Measurements from ENCODE around the gene CBFA2T3.

Gene CBFA2T3

DNA sequence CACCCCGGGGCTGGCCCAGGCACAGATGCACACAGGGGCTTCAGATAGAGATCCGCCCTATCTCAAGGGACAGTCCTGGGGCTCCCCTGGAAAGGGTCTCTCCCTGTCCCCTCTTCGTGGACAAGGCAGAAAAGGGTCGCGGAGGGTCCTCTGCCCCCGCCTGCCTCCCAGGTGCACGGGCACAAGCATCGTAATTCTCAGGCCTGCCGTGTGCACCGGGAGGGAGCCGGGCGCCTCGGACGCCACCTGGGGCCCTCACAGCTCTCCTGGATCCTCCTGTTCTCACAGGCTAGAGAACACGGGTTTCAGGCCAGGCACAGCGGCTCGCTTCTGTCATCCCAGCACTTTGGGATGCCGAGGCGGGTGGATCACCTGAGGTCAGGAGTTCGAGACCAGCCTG lies 98.7 kb downstream of the CBFA2T3 start:
- no peak for DNase-seq (ENCODE audit: low read depth, low spot score)
- Histone ChIP-seq H3K27ac (no peak overlapping the region), H3K36me3 (ENCODE audit: insufficient read depth, low read length) (no peaks in the 10 kb centered on the region), H3K9me3 (ENCODE audit: low read depth, low read length) (no peaks in the 10 kb centered on the region), H3K4me3 (no peak overlapping the region), H3K9ac (ENCODE audit: insufficient read length) (no peak overlapping the region)
- TF ChIP-seq POLR2AphosphoS5 (IDR thresholded peaks at IDR 0.05; ENCODE audit: borderline replicate concordance, low read depth, low read length) (no peak), EZH2 (IDR thresholded peaks at IDR 0.05) (no peak), FOXP2 (optimal IDR thresholded peaks at IDR 0.05; ENCODE audit: control extremely low read depth, extremely low read length, insufficient read depth) (no peak)

DNA sequence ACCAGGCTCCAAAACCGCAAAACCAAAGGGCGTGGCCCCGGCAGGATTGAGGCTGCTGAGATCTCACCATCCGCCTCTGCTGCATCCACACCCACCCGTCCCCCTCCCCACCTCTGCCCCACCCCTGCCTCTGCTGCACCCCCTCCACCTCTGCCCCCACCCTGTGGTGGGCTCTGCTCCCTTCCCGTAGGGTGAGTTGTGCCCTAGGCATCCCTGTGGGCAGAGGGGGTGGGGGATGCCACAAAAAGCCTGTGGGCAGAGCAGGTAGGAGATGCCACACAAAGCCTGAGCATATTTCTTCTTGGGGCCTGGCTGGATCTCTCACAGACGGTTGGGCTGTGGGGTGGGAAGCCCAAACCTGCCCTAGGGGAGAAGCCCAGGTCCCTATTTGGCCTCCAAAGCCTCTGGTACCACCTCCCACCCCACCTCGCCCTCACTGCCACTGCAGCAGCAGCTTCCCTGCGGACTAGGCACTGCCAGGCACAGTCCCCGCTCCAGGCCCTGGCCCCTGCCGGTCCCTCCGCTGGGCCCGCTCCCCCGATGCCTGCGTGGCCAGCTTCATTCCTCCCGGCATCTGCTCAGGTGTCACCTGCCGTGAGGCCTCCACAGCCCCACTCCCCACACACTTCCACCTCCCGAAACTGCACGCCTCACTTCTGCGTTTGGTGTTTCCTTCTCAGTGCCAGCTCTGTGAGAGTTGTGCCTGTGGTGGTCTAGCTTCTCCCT lies 99.3 kb downstream of the CBFA2T3 start:
- Histone ChIP-seq H3K36me3 (ENCODE audit: insufficient read depth, low read length) (no peaks in the 10 kb centered on the region), H3K9ac (ENCODE audit: insufficient read length) (no peak overlapping the region), H3K27ac (no peak overlapping the region), H3K9me3 (ENCODE audit: low read depth, low read length) (no peaks in the 10 kb centered on the region), H3K4me3 (no peak overlapping the region)
- TF ChIP-seq FOXP2 (optimal IDR thresholded peaks at IDR 0.05; ENCODE audit: control extremely low read depth, extremely low read length, insufficient read depth): no peak
- no peak for TF ChIP-seq EZH2 (IDR thresholded peaks at IDR 0.05)
- TF ChIP-seq POLR2AphosphoS5 (IDR thresholded peaks at IDR 0.05; ENCODE audit: borderline replicate concordance, low read depth, low read length): no peak
- DNase-seq (ENCODE audit: low read depth, low spot score): no peak

DNA sequence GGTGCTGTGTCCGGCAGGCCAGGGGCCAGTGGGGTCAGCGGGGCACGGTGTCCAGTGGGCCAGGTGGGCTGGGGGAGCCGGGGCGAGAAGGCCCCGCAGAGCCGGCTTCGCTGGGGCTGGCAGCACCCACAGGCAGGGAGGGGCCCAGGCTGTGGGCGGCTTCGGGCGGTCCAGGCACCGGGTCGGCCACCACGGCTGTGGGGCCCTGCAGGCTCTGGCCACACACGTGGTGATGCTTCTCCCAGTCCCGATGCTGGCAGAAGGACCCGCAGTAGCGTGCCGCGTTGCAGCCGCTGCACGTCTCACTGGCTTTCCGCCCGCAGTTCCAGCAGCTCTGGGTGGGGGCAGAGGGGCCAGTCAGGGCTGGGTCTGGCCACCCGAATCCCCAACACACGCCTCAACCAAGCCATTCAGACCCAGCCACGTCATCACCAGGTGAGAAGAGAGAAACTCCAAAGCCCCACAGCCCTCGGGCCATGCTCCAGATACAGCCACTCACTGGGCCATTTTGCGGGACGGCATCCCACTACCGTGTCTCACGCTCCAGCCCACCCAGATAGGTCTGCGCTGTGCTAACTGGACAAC lies 100.0 kb downstream of the CBFA2T3 start:
- Histone ChIP-seq H3K4me3 (no peak overlapping the region), H3K9me3 (ENCODE audit: low read depth, low read length) (no peaks in the 10 kb centered on the region), H3K27ac (no peak overlapping the region), H3K9ac (ENCODE audit: insufficient read length) (no peak overlapping the region), H3K36me3 (ENCODE audit: insufficient read depth, low read length) (no peaks in the 10 kb centered on the region)
- no peak for DNase-seq (ENCODE audit: low read depth, low spot score)
- no peak for TF ChIP-seq FOXP2 (optimal IDR thresholded peaks at IDR 0.05; ENCODE audit: control extremely low read depth, extremely low read length, insufficient read depth)
- no peak for TF ChIP-seq POLR2AphosphoS5 (IDR thresholded peaks at IDR 0.05; ENCODE audit: borderline replicate concordance, low read depth, low read length)
- no peak for TF ChIP-seq EZH2 (IDR thresholded peaks at IDR 0.05)

DNA sequence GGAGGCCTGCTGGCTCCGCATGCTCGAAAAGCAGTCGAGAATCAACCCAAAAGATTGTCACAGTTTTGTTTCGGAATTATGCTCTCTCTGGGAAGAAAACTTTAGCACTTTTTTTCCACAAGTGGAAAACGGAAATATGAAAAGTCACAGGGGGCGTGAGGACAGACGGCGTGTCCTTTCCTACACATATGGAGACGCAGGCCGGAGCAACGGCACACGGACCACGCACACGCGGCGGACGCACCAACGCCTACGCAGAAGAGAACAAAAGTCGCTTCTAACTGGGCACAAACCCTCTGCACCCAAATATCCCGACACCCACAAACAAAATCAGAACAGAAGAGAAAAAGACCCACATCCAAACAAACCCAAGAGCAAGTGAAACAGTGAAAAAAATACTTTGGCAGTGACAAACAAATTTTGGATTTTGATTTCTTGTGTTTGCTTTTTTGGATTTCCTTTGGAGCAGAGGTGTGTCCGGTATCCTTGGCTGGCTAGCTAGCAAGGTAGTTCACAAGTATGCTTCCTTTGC lies 101.2 kb downstream of the CBFA2T3 start:
- no peak for DNase-seq (ENCODE audit: low read depth, low spot score)
- H3K4me3 ChIP-seq: no peak overlapping the region
- H3K27ac ChIP-seq: no peak overlapping the region
- H3K9ac ChIP-seq (ENCODE audit: insufficient read length): no peak overlapping the region
- TF ChIP-seq EZH2 (IDR thresholded peaks at IDR 0.05) (no peak), FOXP2 (optimal IDR thresholded peaks at IDR 0.05; ENCODE audit: control extremely low read depth, extremely low read length, insufficient read depth) (no peak), POLR2AphosphoS5 (IDR thresholded peaks at IDR 0.05; ENCODE audit: borderline replicate concordance, low read depth, low read length) (no peak)
- no peaks in the 10 kb centered on the region for H3K9me3 ChIP-seq (ENCODE audit: low read depth, low read length)
- H3K36me3 ChIP-seq (ENCODE audit: insufficient read depth, low read length): no peaks in the 10 kb centered on the region

DNA sequence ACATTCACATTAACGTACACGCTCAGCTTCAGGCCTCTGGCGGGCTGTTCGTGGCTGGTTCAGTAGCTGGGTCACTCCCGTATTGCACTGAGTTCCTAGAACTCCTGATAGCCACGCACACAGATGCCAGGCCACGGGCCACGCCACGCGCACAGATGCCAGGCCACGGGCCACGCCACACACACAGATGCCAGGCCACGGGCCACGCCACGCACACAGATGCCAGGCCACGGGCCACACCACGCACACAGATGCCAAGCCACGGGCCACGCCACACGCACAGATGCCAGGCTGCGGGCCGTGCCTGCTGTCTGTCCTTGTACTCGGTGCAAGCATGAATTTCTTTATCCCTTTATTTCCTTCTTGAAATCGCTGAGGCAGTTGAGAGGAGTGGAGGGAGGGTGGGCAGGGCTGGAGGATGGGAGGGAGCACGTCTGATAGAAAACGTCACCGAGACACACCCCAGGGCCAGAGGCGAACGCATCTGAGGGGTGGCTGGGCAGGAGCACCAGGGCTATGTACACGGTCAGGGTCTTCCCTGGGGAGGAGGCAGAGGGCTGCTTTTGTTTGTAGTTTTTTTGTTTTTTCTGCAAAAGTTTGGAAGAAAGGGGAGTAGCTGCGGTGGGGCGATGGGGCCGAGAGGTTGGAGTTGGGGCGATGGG lies 101.9 kb downstream of the CBFA2T3 start:
- Histone ChIP-seq H3K4me3 (no peak overlapping the region), H3K36me3 (ENCODE audit: insufficient read depth, low read length) (no peaks in the 10 kb centered on the region), H3K27ac (no peak overlapping the region), H3K9me3 (ENCODE audit: low read depth, low read length) (no peaks in the 10 kb centered on the region), H3K9ac (ENCODE audit: insufficient read length) (no peak overlapping the region)
- TF ChIP-seq EZH2 (IDR thresholded peaks at IDR 0.05) (no peak), FOXP2 (optimal IDR thresholded peaks at IDR 0.05; ENCODE audit: control extremely low read depth, extremely low read length, insufficient read depth) (no peak), POLR2AphosphoS5 (IDR thresholded peaks at IDR 0.05; ENCODE audit: borderline replicate concordance, low read depth, low read length) (no peak)
- DNase-seq (ENCODE audit: low read depth, low spot score): no peak

DNA sequence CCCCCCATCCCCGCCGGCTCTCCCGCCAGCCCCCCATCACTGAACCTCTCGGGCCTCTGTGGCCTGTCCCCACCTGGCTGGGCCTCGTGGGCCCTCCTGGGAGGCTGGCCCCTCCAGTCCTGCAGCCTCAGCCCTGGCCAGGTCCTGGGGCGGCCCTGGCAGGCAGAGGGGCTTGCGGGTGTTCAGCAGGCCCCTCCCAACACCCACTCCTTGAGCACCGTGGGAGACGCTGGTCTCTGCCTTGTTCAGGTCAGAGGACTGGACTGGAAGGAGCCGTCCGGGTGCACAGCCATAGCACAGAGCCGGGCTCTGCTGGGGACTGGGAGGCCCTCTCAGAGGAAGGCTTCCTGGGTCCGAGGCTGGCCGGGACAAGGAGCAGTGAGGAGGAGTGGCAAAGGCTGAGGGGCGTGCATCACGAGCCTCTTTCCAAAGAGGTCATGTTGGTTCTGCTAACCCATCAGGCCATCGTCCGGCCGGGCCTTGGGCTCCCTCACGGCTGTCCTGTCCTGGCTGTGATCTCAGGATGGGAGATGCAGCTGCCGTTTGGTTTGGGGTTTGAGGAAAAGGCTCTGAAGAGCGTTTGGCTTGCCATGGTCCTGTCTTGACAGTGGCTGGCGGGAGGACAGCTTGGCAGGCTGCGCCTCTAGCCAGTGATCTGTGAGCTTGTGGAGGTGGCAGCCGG lies 104.2 kb downstream of the CBFA2T3 start:
- no peak overlapping the region for H3K4me3 ChIP-seq
- DNase-seq (ENCODE audit: low read depth, low spot score): no peak
- H3K9ac ChIP-seq (ENCODE audit: insufficient read length): no peak overlapping the region
- H3K27ac ChIP-seq: no peak overlapping the region
- H3K9me3 ChIP-seq (ENCODE audit: low read depth, low read length): no peaks in the 10 kb centered on the region
- no peaks in the 10 kb centered on the region for H3K36me3 ChIP-seq (ENCODE audit: insufficient read depth, low read length)
- TF ChIP-seq FOXP2 (optimal IDR thresholded peaks at IDR 0.05; ENCODE audit: control extremely low read depth, extremely low read length, insufficient read depth) (no peak), POLR2AphosphoS5 (IDR thresholded peaks at IDR 0.05; ENCODE audit: borderline replicate concordance, low read depth, low read length) (no peak), EZH2 (IDR thresholded peaks at IDR 0.05) (no peak)

DNA sequence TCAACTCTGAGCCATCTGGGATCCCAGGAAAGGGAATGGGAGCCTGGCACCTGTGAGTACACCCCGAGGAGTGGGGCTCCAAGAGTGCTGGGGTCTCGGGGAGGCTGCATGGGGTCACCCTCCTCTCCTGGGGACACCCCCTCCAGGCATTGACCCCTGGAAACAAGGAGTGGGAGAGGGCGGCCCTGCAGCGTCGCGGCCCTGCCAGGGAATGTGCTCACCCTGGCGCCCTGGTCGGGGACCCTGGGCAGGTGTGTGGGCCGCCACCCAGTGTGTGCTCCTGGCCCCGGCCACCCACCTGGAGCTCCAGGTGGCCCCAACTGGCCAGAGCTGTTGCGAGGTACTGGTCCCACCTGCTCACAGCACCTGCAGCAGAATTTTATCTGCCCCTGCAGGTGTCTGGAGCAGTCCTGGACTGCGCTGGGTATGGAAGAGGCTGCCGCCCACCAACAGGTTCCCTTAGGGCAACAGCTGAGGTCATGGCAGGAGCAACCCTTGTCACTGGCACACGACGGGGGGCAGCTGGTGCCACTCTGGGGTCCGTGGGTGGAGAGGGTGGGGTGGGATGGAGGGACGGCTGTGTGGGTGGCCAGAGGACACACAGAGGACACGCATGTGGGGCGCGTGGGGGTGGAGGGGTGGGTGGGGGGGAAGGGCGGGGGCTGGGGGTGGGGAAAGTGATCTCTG lies 105.1 kb downstream of the CBFA2T3 start:
- no peak for DNase-seq (ENCODE audit: low read depth, low spot score)
- no peak overlapping the region for H3K4me3 ChIP-seq
- no peak overlapping the region for H3K9ac ChIP-seq (ENCODE audit: insufficient read length)
- no peak overlapping the region for H3K27ac ChIP-seq
- no peaks in the 10 kb centered on the region for H3K36me3 ChIP-seq (ENCODE audit: insufficient read depth, low read length)
- no peaks in the 10 kb centered on the region for H3K9me3 ChIP-seq (ENCODE audit: low read depth, low read length)
- TF ChIP-seq EZH2 (IDR thresholded peaks at IDR 0.05) (no peak), FOXP2 (optimal IDR thresholded peaks at IDR 0.05; ENCODE audit: control extremely low read depth, extremely low read length, insufficient read depth) (no peak), POLR2AphosphoS5 (IDR thresholded peaks at IDR 0.05; ENCODE audit: borderline replicate concordance, low read depth, low read length) (no peak)
